ENCODE measurements around the gene SLC6A17.

The SLC6A17 gene

GRCh38 chr1:110176299-110176956 is 26.1 kb downstream of the SLC6A17 start:
- peak; percentile 76 for DNase-seq

- no peak for DNase-seq
These were observed 27.5 kb downstream of the SLC6A17 start for GRCh38 chr1:110177775-110178174.

- no peak for DNase-seq
These were observed 33.4 kb downstream of the SLC6A17 start for GRCh38 chr1:110183642-110184167.

GRCh38 chr1:110184446-110184845 is 34.2 kb downstream of the SLC6A17 start:
- DNase-seq = no peak

GRCh38 chr1:110185181-110185580 is 34.9 kb downstream of the SLC6A17 start:
- no peak for DNase-seq

GRCh38 chr1:110186558-110186957 is 36.3 kb downstream of the SLC6A17 start:
- DNase-seq = no peak

GRCh38 chr1:110187139-110187890 is 37.0 kb downstream of the SLC6A17 start:
- no peak for DNase-seq

GRCh38 chr1:110188035-110188618 is 37.8 kb downstream of the SLC6A17 start:
- no peak for DNase-seq

GRCh38 chr1:110189181-110189580 is 38.9 kb downstream of the SLC6A17 start:
- DNase-seq = no peak

- DNase-seq = no peak
These were observed 40.1 kb downstream of the SLC6A17 start for GRCh38 chr1:110190282-110190929.

- DNase-seq = no peak
These were observed 42.2 kb downstream of the SLC6A17 start for GRCh38 chr1:110192541-110192940.

GRCh38 chr1:110195196-110195595 is 44.9 kb downstream of the SLC6A17 start:
- no peak for DNase-seq

- peak; percentile 63 for DNase-seq
These were observed 46.8 kb downstream of the SLC6A17 start for GRCh38 chr1:110196917-110197765.

- no peak for DNase-seq
These were observed 47.8 kb downstream of the SLC6A17 start for GRCh38 chr1:110197905-110198629.

- DNase-seq = no peak
These were observed 48.5 kb downstream of the SLC6A17 start for GRCh38 chr1:110198746-110199145.

GRCh38 chr1:110200190-110200589 is 49.9 kb downstream of the SLC6A17 start:
- DNase-seq = no peak

- DNase-seq = no peak
These were observed 50.4 kb downstream of the SLC6A17 start for GRCh38 chr1:110200666-110201065.

- no peak for DNase-seq
These were observed 51.0 kb downstream of the SLC6A17 start for GRCh38 chr1:110201157-110201825.

- peak; percentile 96 for DNase-seq
These were observed 52.8 kb downstream of the SLC6A17 start for GRCh38 chr1:110203021-110203661.

- DNase-seq = no peak
These were observed 54.9 kb downstream of the SLC6A17 start for GRCh38 chr1:110205156-110205555.
